NCI-H1694 (cell line): Measurements from ENCODE around the gene HDGF.

Experiments
- DNase-seq: peaks from one replicate; lab custom pipeline; 2025; lab: John Stamatoyannopoulos, UW

The HDGF gene

DNA sequence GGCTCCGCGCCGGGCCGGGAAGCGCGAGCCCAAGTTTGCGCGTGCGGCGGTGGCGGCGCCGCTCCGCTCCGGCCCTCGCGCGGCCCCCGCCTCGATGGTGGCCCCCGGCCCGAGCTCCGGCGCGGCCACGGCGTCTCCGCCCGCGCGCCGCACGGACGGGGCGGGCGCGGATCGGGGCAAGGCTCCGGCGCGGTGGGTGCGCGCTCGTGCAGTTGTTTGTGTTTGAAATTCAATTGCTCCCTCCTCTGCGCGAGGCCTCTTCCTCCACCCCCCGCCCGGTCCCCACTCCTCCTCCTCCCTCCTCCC, at the start of gene HDGF:
TSS of gene HDGF (minus strand) at position 225 of the 306 bp plus-strand sequence. CDS start 246 bp downstream, outside the sequence.
- DNase-seq: no peak

DNA sequence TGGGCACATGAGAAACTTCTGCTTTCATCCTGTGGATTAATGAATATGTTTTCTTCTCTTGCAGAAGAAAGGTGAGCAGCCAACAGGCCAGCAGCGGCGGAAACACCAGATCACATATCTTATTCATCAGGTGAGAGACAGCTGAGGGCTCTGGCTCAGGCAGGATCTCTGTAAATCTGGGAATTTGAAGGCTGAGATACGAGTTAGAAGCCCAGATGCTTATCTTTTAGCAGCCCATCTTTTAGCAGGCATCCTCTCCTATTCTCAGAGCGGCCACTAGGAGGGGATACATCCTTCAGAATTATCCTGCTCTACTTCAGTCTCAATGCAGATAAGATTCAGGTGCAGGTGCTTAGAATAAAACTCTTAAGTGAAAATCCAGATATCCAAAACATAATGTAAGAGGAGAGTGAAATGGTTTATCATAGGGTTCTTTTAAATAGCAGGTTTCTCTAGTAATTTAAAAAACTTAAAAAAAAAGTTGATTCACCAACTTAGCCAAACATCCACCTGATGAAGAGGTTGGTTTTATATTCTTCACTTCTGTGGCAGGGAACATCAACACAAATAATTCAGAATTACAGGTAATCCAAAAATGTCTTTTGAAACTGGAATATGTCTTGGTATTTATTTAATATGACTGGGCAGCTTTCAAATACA, 45.9 kb upstream of the HDGF start:
- peak; percentile 76 for DNase-seq

DNA sequence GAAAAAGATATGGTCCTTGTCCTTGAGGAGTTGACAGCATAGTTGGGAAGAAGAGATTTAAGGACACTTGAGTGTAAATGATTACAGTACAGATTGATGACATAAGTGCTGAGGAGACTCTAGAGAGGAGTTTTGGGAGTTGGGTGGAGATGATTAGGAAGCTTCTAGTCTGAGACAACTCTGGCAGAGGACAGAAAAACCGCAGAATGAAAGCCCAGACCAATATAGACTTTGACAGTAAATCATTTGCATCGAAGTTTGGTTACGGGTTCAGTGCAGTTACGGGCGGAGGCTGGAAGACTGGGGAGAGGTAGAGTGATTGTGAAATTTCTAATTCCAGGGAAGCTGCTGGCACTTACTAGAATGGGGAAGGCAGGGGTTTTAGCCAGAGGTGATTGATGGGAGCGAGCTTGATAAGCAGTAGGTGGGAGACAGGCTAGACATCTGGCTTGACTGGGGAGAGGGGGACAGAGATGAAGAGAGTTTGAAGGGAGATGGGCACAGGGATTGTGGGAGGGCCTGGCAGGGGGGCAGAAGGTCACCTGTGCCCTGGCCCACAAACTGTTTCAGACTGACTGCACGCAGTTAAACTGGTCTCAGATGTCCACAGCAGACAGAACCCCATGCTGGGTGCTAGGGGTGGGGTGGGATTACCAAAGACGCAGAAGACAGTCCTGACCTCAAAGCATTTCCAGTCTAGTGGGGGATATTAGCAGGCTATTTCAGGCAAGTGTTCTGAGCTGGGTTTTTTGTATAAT, 45.0 kb upstream of the HDGF start:
- no peak for DNase-seq

DNA sequence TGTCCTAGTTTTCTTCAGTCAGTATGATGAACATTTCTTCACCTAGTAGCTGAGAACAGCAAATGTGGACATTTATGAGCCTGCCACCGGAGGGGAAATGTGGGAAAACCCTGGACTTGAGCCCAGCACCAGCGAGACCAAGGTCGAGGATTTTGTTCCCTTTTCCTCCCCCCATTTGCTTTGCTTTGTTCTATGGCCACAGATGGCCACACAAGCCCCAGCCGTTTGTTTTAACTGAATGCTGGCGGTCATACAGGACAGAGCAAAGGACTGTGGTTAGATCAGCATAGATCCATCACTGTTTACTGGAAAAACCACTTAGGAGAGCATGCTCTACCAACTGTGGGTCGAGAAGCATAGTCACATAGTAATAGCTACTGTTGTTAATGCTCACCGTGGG, 44.3 kb upstream of the HDGF start:
- no peak for DNase-seq

DNA sequence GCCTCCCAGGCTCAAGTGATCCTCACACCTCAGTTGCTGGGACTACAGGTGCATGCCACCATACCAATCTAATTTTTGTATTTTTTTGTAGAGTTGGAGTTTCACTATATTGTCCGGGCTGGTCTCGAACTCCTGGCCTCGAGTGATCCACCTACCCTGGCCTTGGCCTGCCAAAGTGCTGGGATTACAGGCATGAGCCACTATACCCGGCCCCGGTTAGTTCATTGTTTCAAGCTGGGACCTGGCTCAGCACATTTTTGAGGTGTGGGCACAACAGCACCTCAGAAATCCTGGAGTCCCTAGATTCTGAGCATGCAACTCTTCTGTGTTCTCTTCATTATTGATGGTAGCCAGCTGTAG, 43.9 kb upstream of the HDGF start:
- DNase-seq: no peak

DNA sequence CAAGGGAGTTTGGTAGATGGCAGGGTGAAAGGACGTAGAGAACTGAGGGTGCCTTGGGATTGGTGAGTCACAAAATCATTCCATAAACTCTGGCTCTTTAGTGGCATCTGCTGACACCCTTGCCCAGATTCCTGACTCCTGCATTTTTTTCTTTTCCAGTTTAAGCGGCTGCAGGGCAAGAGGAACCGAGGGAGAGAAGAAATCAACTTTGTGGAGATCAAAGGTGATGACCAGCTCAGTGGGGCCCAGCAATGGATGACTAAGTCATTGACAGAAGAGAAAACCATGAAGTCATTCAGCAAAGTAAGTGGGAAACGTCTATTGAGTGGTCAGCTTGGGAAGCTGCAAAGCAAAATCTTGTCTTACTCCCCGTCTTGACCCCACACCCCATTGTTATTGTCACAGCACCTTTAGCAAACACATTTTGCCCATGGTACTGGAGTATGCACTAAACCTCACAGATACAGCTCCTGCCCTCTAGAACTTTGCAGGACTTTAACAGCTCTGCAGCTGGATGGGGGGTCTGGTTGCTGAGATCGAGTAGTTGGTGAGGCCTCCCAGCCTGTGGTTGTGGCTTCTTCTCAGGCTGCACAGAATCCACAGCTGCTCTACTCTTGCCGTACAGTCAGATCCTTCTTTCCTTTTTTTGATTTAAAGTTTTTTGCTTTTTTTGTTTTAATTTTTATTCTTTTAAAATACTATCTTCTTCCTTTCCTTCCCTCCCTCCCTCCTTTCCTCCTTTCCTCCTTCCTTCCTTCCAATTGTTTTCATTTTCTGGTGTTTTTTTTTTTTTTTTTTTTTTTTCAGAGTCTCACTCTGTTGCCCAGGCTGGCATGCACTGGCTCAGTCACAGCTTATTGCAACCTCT, 43.3 kb upstream of the HDGF start:
- DNase-seq: no peak

DNA sequence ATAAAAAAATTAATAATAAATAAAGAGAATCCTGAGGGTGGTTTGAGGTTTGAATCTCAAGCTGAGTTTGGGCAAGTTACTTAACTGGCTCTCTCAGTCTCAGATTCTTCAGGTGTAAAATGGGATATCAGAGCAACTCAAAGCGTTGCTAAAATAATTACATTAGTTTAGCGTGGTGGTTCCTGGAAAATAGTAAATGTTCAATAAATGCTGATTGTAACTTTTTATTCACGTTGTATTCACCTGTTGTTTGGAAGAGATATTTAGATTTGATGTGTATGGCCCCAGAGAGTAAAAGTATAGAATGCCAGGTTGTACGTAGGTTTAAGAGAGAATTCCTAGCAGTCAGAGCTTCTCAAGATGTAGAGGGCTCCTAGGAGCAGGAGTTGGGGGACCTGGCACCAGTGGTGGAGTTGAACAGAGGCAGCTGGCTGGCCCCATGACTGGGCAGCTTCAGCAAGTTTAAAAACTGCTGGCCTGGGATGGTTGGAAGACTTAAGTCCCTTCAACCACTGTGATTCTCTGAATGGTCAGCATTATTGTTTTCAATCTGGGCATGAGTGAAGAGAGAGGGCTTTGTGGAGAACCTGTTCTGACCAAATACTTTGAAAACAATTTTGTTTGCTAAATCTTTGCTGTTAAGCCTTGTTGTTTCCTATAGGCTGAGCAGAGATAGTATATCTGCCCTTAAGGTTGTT, 38.3 kb upstream of the HDGF start:
- DNase-seq: no peak

DNA sequence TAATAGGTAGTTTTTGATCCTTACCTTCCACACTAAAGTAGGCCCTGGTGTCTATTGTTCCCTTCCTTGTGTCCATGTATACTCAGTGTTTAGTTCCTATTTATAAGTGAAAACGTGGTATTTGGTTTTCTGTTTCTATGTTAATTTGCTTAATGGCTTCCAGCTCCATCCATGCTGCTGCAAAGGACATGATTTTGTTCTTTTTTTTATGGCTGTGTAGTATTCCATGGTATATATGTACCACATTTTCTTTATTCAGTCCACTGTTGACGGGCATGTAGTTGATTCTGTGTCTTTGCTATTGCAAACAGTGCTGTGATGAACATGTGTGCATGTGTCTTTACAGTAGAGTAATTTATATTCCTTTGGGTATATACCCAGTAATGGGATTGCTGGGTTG, 36.7 kb upstream of the HDGF start:
- no peak for DNase-seq

DNA sequence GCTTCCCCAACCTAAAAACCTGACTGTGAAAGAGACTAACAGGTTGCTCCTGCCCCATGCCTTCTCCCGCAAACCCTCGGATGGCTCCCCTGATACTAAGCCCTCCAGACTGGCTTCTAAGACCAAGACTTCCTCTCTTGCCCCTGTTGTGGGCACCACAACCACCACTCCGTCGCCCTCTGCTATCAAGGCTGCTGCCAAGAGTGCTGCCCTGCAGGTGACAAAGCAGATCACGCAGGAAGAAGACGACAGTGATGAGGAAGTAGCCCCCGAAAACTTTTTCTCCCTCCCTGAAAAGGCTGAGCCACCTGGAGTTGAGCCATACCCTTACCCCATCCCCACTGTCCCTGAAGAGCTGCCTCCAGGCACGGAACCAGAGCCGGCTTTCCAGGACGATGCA, 35.2 kb upstream of the HDGF start:
- no peak for DNase-seq

DNA sequence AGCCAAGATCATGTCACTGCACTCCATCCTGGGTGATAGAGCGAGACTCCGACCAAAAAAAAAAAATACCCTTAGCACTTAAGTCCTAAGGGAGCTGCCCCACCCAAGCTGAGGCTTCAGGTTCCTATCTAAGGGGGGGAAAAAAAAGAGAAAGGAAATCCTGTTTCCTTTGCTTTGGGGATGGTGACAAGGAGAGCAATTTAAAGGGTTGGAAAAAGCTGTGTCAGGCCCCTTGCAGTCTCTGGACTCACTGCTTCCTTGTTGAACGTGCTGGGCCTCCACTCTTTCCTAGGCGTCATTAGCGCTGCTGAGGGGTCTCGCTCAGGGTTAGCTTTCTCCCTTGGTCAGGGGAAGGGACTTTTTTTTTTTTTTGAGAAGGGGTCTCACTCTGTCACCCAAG, 34.0 kb upstream of the HDGF start:
- no peak for DNase-seq

DNA sequence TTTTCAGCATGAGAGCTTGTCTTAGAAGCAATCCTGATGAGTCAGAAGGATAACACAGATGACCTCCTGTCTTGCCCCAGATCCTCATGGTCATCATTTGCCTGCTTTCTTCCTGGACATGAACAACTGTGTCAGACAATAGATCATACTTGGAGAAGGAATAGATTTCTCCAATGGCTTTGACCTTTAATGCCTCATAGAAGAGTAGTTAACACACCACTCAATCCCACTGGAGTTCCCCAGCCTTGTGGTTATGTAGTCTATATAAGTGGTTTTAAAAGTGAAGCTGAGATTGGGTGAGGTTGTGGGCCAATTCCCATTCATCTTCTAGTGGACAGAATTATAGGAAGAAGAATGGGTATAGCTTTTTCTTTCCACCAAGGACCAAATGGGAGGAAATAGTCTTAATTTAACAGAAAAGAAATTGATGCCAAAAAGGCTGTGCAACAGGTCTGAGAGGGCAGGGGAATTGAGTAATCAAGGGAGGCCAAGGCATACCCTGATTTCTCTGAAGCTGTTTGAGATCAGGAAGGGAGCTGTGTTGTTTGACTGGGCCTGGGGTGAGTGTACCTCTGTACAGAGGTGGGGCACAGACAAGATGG, 30.2 kb upstream of the HDGF start:
- DNase-seq: no peak

DNA sequence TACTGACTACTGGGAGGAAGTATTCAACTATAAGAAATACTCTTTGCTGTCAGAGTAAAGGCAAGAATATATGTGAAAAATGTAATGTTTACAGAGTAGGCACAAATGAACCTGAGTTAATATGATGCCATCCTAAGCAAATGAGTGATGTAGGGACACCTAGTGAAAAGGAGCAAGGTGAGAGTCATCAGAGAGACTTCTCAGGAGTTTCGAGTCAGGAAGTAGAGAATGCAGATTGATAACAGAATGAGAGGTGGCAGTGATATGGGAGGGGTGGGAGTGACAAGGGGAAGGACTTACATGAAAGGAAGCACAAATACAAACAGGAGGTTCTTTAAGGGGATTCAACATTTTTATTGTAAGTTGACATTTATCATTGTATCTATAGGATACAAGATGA, 26.1 kb upstream of the HDGF start:
- DNase-seq: no peak

DNA sequence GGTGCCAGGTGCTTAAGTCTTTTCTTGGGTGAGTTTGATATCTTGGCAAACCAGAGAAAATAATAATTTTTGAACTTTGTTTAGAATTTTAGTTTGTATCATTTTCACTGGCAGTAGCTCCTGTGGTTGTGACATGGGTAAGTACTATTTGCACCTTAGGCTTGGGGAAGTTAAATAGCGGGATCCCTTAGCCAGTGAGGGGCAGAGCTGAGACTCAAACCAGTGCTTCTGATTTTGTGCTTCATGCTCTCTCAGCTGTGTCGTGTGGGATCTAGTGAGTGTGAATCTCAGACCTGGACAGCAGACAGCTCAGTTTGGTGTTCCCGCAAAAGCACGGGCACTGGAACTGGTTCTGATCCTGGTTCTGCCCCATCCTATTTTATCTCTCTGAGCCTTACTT, 25.5 kb upstream of the HDGF start:
- no peak for DNase-seq

DNA sequence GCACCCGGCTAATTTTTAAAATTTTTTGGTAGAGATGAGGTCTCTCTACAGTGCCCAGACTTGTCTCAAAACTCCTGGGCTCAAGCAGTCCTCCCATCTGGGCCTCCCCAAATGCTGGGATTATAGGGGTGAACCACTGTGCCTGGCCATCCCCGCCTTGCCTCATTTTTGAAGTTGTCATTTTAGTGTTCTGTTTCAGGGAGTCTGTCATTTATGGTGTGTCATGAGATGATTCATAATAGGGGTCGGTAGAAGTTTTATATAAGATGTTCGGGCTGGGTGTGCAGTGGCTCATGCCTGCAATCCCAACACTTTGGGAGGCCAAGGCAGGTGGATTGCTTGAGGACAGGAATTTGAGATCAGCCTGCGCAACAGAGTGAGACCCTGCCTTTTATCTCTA, 24.3 kb upstream of the HDGF start:
- no peak for DNase-seq

DNA sequence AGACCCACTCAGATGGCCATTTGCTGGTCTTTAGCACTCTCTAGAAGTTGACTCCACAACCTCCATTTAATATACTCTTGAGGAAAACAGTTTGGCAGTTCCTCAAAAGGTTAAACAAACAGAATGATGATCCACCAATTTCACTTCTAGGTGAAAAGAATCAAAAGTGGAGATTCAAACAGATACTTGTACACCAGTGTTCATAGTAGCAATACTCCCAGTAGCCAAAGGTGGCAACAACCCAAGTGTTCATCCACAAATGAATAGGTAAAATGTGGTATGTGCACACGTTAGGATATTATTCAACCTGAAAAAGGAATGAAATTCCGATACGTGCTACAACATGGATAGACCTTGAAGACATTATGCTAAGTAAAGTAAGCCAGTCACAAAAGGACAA, 22.1 kb upstream of the HDGF start:
- DNase-seq: no peak

DNA sequence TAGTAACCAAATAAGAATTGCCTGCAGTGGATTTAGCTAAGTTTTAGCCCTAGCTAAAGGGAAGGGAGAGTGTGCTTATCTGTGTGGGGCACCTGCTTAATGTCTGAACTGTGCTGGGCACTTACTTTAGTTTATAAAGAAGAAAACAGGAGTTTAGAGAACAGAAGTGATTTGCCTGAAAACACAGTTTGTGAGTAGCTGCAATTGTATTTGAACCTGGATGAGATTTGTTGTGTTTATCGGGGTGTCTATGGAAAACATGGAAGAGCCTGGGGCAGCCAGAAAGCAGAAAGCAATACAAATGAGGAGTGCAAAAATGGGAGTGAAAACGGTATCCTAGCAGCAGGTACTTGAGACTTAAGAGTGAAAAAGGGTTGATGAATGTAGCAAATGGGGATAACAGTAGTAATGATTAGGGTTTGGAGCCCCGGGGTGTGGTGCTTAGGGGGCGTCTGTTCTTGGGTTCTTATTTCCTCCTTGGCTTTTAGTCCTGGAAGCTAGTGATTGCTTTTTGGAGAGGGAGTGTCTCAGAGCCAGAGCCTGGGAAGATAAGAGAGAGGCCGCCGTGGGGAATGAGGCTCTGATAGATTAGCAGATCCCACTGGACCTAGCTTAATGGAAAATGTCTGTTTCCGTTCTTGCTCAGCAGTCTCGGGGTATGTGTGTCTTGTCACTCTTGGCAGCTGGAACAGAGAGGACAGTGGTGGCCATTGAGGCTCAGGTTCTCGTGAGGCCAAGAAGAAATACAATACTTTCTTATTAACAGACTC, 21.4 kb upstream of the HDGF start:
- DNase-seq: no peak

DNA sequence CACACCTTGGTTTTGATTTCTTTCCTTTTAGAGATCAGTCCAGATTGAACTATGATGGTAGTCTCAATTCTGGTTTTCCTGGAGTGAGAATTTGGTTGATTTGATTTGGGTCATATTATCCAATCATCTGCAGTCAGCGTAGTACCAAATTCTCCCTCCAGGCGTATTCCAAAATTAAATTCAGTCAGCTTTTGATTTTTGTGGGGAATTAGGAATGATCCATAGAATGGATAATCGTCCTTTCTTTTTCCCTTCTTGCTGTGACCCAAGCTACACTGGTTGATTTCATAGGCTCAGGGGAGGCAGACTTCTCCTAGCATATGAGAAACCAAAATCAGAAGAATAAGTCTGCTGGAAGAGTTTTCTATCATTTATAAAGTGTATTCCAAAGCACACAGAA, 20.7 kb upstream of the HDGF start:
- DNase-seq: no peak

DNA sequence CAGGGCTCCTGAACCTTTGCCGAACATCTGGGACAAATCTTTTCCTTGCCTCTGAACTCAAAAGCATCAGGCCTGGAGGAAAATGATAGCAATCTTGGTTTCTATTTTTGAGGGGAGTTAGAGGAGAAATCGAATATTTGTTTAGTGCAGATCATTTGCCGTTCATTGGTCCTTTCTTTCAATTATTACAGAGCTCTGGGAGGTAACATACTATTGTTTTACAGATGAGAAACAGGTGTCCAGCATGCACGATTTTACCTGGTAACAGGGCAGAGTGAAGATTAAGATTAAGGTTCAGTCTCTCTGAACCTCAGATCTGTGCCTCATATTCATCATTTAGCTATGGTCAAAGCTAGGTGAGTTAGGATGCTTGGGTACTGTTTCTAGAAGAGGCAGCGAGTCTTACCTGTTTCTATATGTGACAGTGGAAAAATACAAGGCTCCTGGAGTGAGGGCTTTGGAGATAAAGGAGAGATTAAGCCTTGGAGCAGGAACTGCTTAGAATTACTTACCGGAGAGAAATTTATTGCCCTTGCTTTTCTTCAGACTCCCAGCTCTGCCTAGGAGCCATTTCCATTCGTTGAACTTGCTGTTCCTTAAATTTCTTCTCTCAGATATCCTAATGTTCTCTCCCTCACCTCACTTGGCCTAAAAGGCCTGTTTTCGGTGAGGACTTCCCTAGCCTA, 17.3 kb upstream of the HDGF start:
- DNase-seq: no peak

DNA sequence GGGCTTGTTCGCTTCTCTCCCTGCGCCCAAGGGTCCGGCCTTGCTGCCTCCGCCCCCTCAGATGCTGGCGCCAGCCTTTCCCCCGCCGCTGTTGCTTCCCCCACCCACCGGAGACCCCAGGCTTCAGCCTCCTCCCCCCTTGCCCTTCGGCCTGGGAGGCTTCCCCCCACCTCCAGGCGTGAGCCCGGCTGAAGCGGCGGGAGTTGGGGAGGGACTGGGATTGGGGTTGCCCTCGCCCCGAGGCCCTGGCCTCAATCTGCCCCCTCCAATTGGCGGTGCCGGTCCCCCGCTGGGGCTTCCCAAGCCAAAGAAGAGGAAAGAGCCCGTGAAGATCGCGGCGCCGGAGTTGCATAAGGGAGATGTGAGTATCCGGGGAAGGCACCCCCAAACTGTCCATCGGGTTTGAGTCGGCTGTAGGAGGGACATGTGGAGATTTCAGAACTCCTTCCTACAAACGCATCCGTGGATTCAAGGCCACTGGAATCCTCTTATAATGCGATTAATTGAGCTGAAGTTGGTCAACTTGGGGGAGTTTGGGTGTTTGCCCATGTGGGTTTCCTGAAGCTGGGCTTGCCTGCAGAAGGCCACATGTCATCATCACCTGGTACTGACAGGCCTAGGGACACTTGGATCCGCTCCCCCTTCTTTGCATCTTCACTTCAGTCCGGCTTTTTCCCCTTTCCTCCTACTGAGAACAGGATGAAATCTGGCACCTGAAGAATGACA, 16.6 kb upstream of the HDGF start:
- no peak for DNase-seq
